Liver (tissue), 9 donors: ENCODE results near the gene CFL2. TPM values are rescaled to one million over a fixed set of nuclear protein-coding genes. Genes with fewer than 3 reads are reported as not detected.
"Not testable (repeated sequence)": the region's sequence is repeated elsewhere in the genome, so short reads cannot be mapped to it uniquely, and the experiment has no call there.

Source experiments
- DNase-seq: peaks from one replicate; pipeline ENCODE4 v3.0.0-alpha.2; 2017; ENCODE audit warnings: low spot score
- H3K27ac ChIP-seq, 2 donors: one replicate each; pipeline ENCODE4 v1.7.0; 2013; ENCODE audit warnings: inconsistent platforms in 2 of 2, low read length in 2 of 2, control low read depth in 1 of 2, low read depth in 1 of 2, mild to moderate bottlenecking in 1 of 2
- H3K27me3 ChIP-seq, 4 donors: one replicate each; pipeline versions ENCODE4 v1.6.1 to v1.7.0; 2013; ENCODE audit warnings: low read length in 3 of 4, inconsistent platforms in 1 of 4, mild to moderate bottlenecking in 1 of 4, moderate library complexity in 1 of 4; ENCODE audit not compliant: control insufficient read depth in 4 of 4, insufficient read depth in 4 of 4
- H3K36me3 ChIP-seq, 4 donors: one replicate each; pipeline versions ENCODE4 v1.6.1 to v1.7.0; 2013; ENCODE audit warnings: low read length in 3 of 4, mild to moderate bottlenecking in 3 of 4, low read depth in 1 of 4, moderate library complexity in 1 of 4; ENCODE audit not compliant: control insufficient read depth in 4 of 4, insufficient read depth in 3 of 4
- H3K4me1 ChIP-seq, 4 donors: one replicate each; pipeline versions ENCODE4 v1.6.1 to v1.7.0; 2013; ENCODE audit warnings: low read length in 3 of 4, mild to moderate bottlenecking in 3 of 4, moderate library complexity in 1 of 4; ENCODE audit not compliant: control insufficient read depth in 4 of 4, insufficient read depth in 4 of 4
- H3K4me3 ChIP-seq, 3 donors: one replicate each; pipeline versions ENCODE4 v1.6.1 to v1.7.0; 2013; ENCODE audit warnings: low read length in 3 of 3, control low read depth in 1 of 3, low read depth in 1 of 3, mild to moderate bottlenecking in 1 of 3
- H3K9ac ChIP-seq, 2 donors: one replicate each; pipeline ENCODE4 v1.7.0; 2013; ENCODE audit warnings: low read length in 2 of 2, mild to moderate bottlenecking in 2 of 2, moderate library complexity in 2 of 2, control low read depth in 1 of 2, low read depth in 1 of 2
- H3K9me3 ChIP-seq, 4 donors: one replicate each; pipeline versions ENCODE4 v1.6.1 to v1.7.0; 2013; ENCODE audit warnings: low read length in 3 of 4; ENCODE audit not compliant: control insufficient read depth in 4 of 4
- CTCF ChIP-seq: fragments of 150-350 bp; IDR thresholded peaks from 2 replicates; pipeline ENCODE4 v1.5.1; 2017; ENCODE audit warnings: improper control_type of control experiment, low read depth, low read length; ENCODE audit not compliant: missing input control
- EGR1 ChIP-seq, 2 donors: IDR thresholded peaks; 2 replicates each; pipeline ENCODE4 v1.6.1; 2016 to 2018; ENCODE audit warnings: antibody characterized with exemption in 2 of 2, low read depth in 2 of 2
- FOXA2 ChIP-seq: IDR thresholded peaks from 2 replicates; pipeline ENCODE4 v1.6.1; 2016; ENCODE audit warnings: antibody characterized with exemption
- HNF4A ChIP-seq, 2 donors: conservative IDR thresholded peaks; 2 replicates each; pipeline ENCODE4 v1.6.1; 2016; ENCODE audit warnings: antibody characterized with exemption in 2 of 2, mild to moderate bottlenecking in 2 of 2
- JUND ChIP-seq, 2 donors: IDR thresholded peaks; 2 replicates each; pipeline ENCODE4 v1.6.1; 2016; ENCODE audit warnings: antibody characterized with exemption in 2 of 2
- RAD21 ChIP-seq, 2 donors: IDR thresholded peaks; 2 replicates each; pipeline ENCODE4 v1.6.1; 2016; ENCODE audit warnings: antibody characterized with exemption in 2 of 2, mild to moderate bottlenecking in 2 of 2
- RXRA ChIP-seq, 2 donors: IDR thresholded peaks; 2 replicates each; pipeline ENCODE4 v1.6.1; 2017 to 2018; ENCODE audit warnings: antibody characterized with exemption in 2 of 2, mild to moderate bottlenecking in 1 of 2
- WGBS: extraction: QIAGEN DNeasy Blood & Tissue Kit; methylation state at CpG from one replicate; pipeline ENCODE4 v1.1.7; 2013; 5-methylcytosine and 5-hydroxymethylcytosine counted together
- polyA plus RNA-seq, 2 donors: library from polyadenylated mRNA; stranded (reverse) in 1 of 2; unstranded in 1 of 2; fragments of 200-250 nt in 1 of 2; fragments of >200 nt in 1 of 2; fragmentation: Nextera tagmentation in 1 of 2; extraction: Ambion mirVana in 1 of 2; gene quantifications; one replicate each; pipeline versions ENCODE4 v1.2.1 to v1.2.3, GENCODE V29; 2013 to 2015
- total RNA-seq, 2 donors: library from RNA; depleted of rRNA; stranded (reverse); fragments of >200 nt; gene quantifications; one replicate each; pipeline ENCODE4 v1.2.3, GENCODE V29; 2014
- TF ChIP-seq, protein P1 (sequence below): IDR thresholded peaks from 2 replicates; pipeline ENCODE4 v1.6.1; 2016; ENCODE audit warnings: antibody characterized with exemption
- TF ChIP-seq, protein P2 (sequence below): IDR thresholded peaks from 2 replicates; pipeline ENCODE4 v1.6.1; 2016; ENCODE audit warnings: antibody characterized with exemption
- donor health status: healthy.
- donor health status: healthy.
- donor health status: healthy.
- donor health status: healthy.
- donor health status: healthy.

Gene CFL2
- total and polyA plus RNA-seq, 4 donors: 37.2 to 76.1 (median 62.7) TPM

GRCh38 chr14:34742270-34743115, 28.1 kb upstream of the CFL2 start (continued):
- TF ChIP-seq, protein P1, sequence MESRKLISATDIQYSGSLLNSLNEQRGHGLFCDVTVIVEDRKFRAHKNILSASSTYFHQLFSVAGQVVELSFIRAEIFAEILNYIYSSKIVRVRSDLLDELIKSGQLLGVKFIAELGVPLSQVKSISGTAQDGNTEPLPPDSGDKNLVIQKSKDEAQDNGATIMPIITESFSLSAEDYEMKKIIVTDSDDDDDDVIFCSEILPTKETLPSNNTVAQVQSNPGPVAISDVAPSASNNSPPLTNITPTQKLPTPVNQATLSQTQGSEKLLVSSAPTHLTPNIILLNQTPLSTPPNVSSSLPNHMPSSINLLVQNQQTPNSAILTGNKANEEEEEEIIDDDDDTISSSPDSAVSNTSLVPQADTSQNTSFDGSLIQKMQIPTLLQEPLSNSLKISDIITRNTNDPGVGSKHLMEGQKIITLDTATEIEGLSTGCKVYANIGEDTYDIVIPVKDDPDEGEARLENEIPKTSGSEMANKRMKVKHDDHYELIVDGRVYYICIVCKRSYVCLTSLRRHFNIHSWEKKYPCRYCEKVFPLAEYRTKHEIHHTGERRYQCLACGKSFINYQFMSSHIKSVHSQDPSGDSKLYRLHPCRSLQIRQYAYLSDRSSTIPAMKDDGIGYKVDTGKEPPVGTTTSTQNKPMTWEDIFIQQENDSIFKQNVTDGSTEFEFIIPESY: no peak
- TF ChIP-seq FOXA2: no peak

GRCh38 chr14:34741840-34742239, 27.4 kb upstream of the CFL2 start:
- 71% methylated on average over 1 of the region's 1 CpG for WGBS

GRCh38 chr14:34740139-34740538, 25.7 kb upstream of the CFL2 start:
- H3K36me3 ChIP-seq, H3K4me3 ChIP-seq, H3K9me3 ChIP-seq, H3K27ac ChIP-seq, H3K9ac ChIP-seq, H3K27me3 ChIP-seq, DNase-seq: not testable (repeated sequence)
- peaks cover 4 to 13% (median 7%) of the 10 kb centered on the region in 4 donors for H3K4me1 ChIP-seq
- 83% methylated on average over 6 of the region's 6 CpGs for WGBS

More at GRCh38 chr14:34741840-34742239, 27.4 kb upstream of the CFL2 start:
- Histone ChIP-seq H3K9me3 (no peaks in the 10 kb centered on the region), H3K9ac (no peak overlapping the region), H3K27me3 (no peaks in the 10 kb centered on the region), H3K4me3 (no peak overlapping the region), H3K4me1 (peaks cover 4 to 13% (median 7%) of the 10 kb centered on the region in 4 donors), H3K27ac (no peak overlapping the region), H3K36me3 (no peaks in the 10 kb centered on the region)
- TF ChIP-seq RXRA (IDR thresholded peaks at IDR 0.05) (peak in 1 of 2 donors; percentile 8), CTCF (no peak), HNF4A (conservative IDR thresholded peaks at IDR 0.05) (peak; percentile 40 to 41), RAD21 (IDR thresholded peaks at IDR 0.05) (no peak), EGR1 (IDR thresholded peaks at IDR 0.05; ENCODE audit: low read depth in 2 of 2) (no peak), JUND (IDR thresholded peaks at IDR 0.05) (no peak)
- TF ChIP-seq, protein P2, sequence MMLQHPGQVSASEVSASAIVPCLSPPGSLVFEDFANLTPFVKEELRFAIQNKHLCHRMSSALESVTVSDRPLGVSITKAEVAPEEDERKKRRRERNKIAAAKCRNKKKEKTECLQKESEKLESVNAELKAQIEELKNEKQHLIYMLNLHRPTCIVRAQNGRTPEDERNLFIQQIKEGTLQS: no peak
- DNase-seq: no peak

DNA sequence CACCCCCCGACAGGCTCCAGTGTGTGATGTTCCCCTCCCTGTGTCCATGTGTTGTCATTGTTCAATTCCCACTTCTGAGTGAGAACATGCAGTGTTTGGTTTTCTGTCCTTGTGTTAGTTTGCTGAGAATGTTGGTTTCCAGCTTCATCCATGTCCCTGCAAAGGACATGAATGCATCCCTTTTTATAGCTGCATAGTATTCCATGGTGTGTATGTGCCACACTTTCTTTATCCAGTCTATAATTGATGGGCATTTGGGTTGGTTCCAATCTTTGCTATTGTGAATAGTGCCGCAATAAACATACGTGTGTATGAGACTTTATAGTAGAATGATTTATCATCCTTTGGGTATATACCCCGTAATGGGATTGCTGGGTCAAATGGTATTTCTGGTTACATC, 22.7 kb upstream of the CFL2 start:
- not testable (repeated sequence) for H3K9me3 ChIP-seq, H3K27me3 ChIP-seq, H3K9ac ChIP-seq, H3K36me3 ChIP-seq, H3K27ac ChIP-seq, DNase-seq, H3K4me1 ChIP-seq, H3K4me3 ChIP-seq
- WGBS: 87% methylated on average over 4 of the region's 4 CpGs
